ENCODE measurements around the gene PLA2G5. TPM values are rescaled to one million over a fixed set of nuclear protein-coding genes. Genes with fewer than 3 reads are reported as not detected.
"Not testable (repeated sequence)": the region's sequence is repeated elsewhere in the genome, so short reads cannot be mapped to it uniquely, and the experiment has no call there.

Gene PLA2G5
- total and polyA plus RNA-seq, 7 donors, result 0.43 to 1.2 (median 0.53) TPM; not detected in 2

- H3K27me3 ChIP-seq (ENCODE audit: insufficient read depth in 3 of 3, low read length in 2 of 3), result peaks cover 0 to 3% (median 2%) of the 10 kb centered on the region in 3 donors
- DNase-seq (no peak), ATAC-seq (no peak)
- intact Hi-C loops (cut with DNase I), result no loop called here
- no peak for TF ChIP-seq CTCF (IDR thresholded peaks at IDR 0.05)
- H3K4me3 ChIP-seq, result no peak overlapping the region
- H3K36me3 ChIP-seq (ENCODE audit: insufficient read depth in 1 of 2, low read depth in 1 of 2), result no peaks in the 10 kb centered on the region
- H3K9me3 ChIP-seq, result no peaks in the 10 kb centered on the region
- H3K27ac ChIP-seq, result no peak overlapping the region
- no peaks in the 10 kb centered on the region for H3K4me1 ChIP-seq
- 71 to 93% (median 76%) methylated on average over 1 of the region's 1 CpG for WGBS, 3 donors
Measured at GRCh38 chr1:20037877-20038276, 32.1 kb upstream of the PLA2G5 start.

- peaks cover 0 to 9% (median 0%) of the 10 kb centered on the region in 3 donors for H3K27me3 ChIP-seq (ENCODE audit: insufficient read depth in 3 of 3, low read length in 2 of 3)
- DNase-seq (no peak), ATAC-seq (no peak)
- no peak overlapping the region for H3K4me3 ChIP-seq
- 47 to 84% (median 51%) methylated on average over 1 of the region's 1 CpG for WGBS, 3 donors
- H3K36me3 ChIP-seq (ENCODE audit: insufficient read depth in 1 of 2, low read depth in 1 of 2), result no peaks in the 10 kb centered on the region
- no peak overlapping the region for H3K27ac ChIP-seq
- H3K4me1 ChIP-seq, result no peaks in the 10 kb centered on the region
- TF ChIP-seq CTCF (IDR thresholded peaks at IDR 0.05), result no peak
- H3K9me3 ChIP-seq, result peaks cover 9% of the 10 kb centered on the region
- intact Hi-C loops (cut with DNase I), result no loop called here
Measured at GRCh38 chr1:20047096-20047495, 22.9 kb upstream of the PLA2G5 start.

GRCh38 chr1:20048563-20048962 lies 21.4 kb upstream of the PLA2G5 start:
- WGBS, 3 donors, result 56 to 71% (median 67%) methylated on average over 1 of the region's 1 CpG
- Histone ChIP-seq H3K27ac (no peak overlapping the region), H3K36me3 (ENCODE audit: insufficient read depth in 1 of 2, low read depth in 1 of 2) (no peaks in the 10 kb centered on the region), H3K9me3 (peaks cover 9% of the 10 kb centered on the region), H3K27me3 (ENCODE audit: insufficient read depth in 3 of 3, low read length in 2 of 3) (peaks cover 0 to 5% (median 0%) of the 10 kb centered on the region in 3 donors), H3K4me1 (no peaks in the 10 kb centered on the region), H3K4me3 (no peak overlapping the region)
- ATAC-seq, result no peak
- TF ChIP-seq CTCF (IDR thresholded peaks at IDR 0.05), result no peak
- intact Hi-C loops (cut with DNase I), result no loop called here
- no peak for DNase-seq

- H3K27ac ChIP-seq; ATAC-seq; H3K36me3 ChIP-seq (ENCODE audit: insufficient read depth in 1 of 2, low read depth in 1 of 2); H3K27me3 ChIP-seq (ENCODE audit: insufficient read depth in 3 of 3, low read length in 2 of 3); DNase-seq; H3K4me1 ChIP-seq; H3K9me3 ChIP-seq; H3K4me3 ChIP-seq; intact Hi-C loops (cut with DNase I): not testable (repeated sequence)
- 77 to 88% (median 80%) methylated on average over 1 of the region's 1 CpG for WGBS, 3 donors
Measured at GRCh38 chr1:20049056-20049798, 20.8 kb upstream of the PLA2G5 start.

GRCh38 chr1:20051218-20051829 lies 18.7 kb upstream of the PLA2G5 start:
- no peak overlapping the region for H3K4me3 ChIP-seq
- peaks cover 9% of the 10 kb centered on the region for H3K9me3 ChIP-seq
- no peak for TF ChIP-seq CTCF (IDR thresholded peaks at IDR 0.05)
- intact Hi-C loops (cut with DNase I), result no loop called here
- DNase-seq, result no peak
- no peak overlapping the region for H3K27ac ChIP-seq
- peaks cover 0 to 4% (median 0%) of the 10 kb centered on the region in 3 donors for H3K27me3 ChIP-seq (ENCODE audit: insufficient read depth in 3 of 3, low read length in 2 of 3)
- H3K4me1 ChIP-seq, result no peaks in the 10 kb centered on the region
- ATAC-seq, result no peak
- H3K36me3 ChIP-seq (ENCODE audit: insufficient read depth in 1 of 2, low read depth in 1 of 2), result no peaks in the 10 kb centered on the region

Measured in psoas muscle (tissue), 8 donors.